BLaER1 treated with 17β-estradiol and CSF1 and Interleukin-3, amounts not matched to agents 10 nM and 100 nM (cell line): ENCODE measurements around the gene TRAPPC2L.

ENCODE experiments used
- H3K27ac ChIP-seq, 11 experiments: shearing (Covaris generic); formaldehyde crosslinking; 2 replicates each; pipeline ENCODE4 v1.8.1; 2022
- H3K27me3 ChIP-seq, 11 experiments: shearing (Covaris generic); formaldehyde crosslinking; 2 replicates each; pipeline ENCODE4 v1.8.1; 2022
- H3K36me3 ChIP-seq, 11 experiments: shearing (Covaris generic); formaldehyde crosslinking; 2 replicates each; pipeline ENCODE4 v1.8.1; 2022
- H3K4me1 ChIP-seq, 10 experiments: shearing (Covaris generic); formaldehyde crosslinking; 2 replicates each; pipeline ENCODE4 v1.8.1; 2022
- H3K4me2 ChIP-seq, 11 experiments: shearing (Covaris generic); formaldehyde crosslinking; 2 replicates each; pipeline ENCODE4 v1.8.1; 2022
- H3K4me3 ChIP-seq, 10 experiments: shearing (Covaris generic); formaldehyde crosslinking; 2 replicates each; pipeline ENCODE4 v1.8.1; 2022
- H3K9ac ChIP-seq, 11 experiments: shearing (Covaris generic); formaldehyde crosslinking; 2 replicates each; pipeline ENCODE4 v1.8.1; 2022
- H3K9me3 ChIP-seq, 11 experiments: shearing (Covaris generic); formaldehyde crosslinking; replicated peaks in 1 of 11; 2 replicates each; pipeline ENCODE4 v1.8.1; 2022
- H4K20me1 ChIP-seq, 11 experiments: shearing (Covaris generic); formaldehyde crosslinking; 2 replicates each; pipeline ENCODE4 v1.8.1; 2022
- Cebpa-rat ChIP-seq, 11 experiments: shearing (Covaris generic); IDR thresholded peaks; 2 replicates each; pipeline ENCODE4 v1.8.1; 2022

Gene TRAPPC2L

GRCh38 chr16:88867581-88868246 is 10.8 kb downstream of the TRAPPC2L start:
- Histone ChIP-seq H3K4me1 (peaks cover 16 to 82% (median 59%) of the 10 kb centered on the region in 10 experiments), H3K9me3 (no peaks in the 10 kb centered on the region), H3K36me3 (peaks cover 1 to 9% (median 4%) of the 10 kb centered on the region in 11 experiments; a peak in 16 of 22 replicates), H3K27me3 (peaks cover 25 to 41% (median 33%) of the 10 kb centered on the region in 11 experiments), H3K27ac (no peak overlapping the region), H3K4me2 (peak overlapping the region in 7 of 11 experiments; percentile 24 to 65 (median 58); a peak in 12 of 22 replicates), H4K20me1 (peaks cover 0 to 56% (median 13%) of the 10 kb centered on the region in 11 experiments; a peak in 12 of 22 replicates), H3K9ac (no peak overlapping the region), H3K4me3 (no peak overlapping the region)
- no peak for TF ChIP-seq Cebpa-rat (IDR thresholded peaks at IDR 0.05)

- no peak for TF ChIP-seq Cebpa-rat (IDR thresholded peaks at IDR 0.05)
- H4K20me1 ChIP-seq, result peaks cover 0 to 56% (median 15%) of the 10 kb centered on the region in 11 experiments; a peak in 12 of 22 replicates
- peaks cover 25 to 41% (median 33%) of the 10 kb centered on the region in 11 experiments for H3K27me3 ChIP-seq
- H3K4me2 ChIP-seq, result peak overlapping the region in 3 of 11 experiments; percentile 21 to 65 (median 55); a peak in 5 of 22 replicates
- H3K4me3 ChIP-seq, result no peak overlapping the region
- peaks cover 0 to 2% (median 0%) of the 10 kb centered on the region in 11 experiments; a peak in 1 of 22 replicates for H3K36me3 ChIP-seq
- no peaks in the 10 kb centered on the region for H3K9me3 ChIP-seq
- H3K4me1 ChIP-seq, result peaks cover 16 to 73% (median 49%) of the 10 kb centered on the region in 10 experiments
- H3K9ac ChIP-seq, result no peak overlapping the region
- no peak overlapping the region for H3K27ac ChIP-seq
These were observed 12.2 kb downstream of the TRAPPC2L start for GRCh38 chr16:88868974-88869672.

DNA sequence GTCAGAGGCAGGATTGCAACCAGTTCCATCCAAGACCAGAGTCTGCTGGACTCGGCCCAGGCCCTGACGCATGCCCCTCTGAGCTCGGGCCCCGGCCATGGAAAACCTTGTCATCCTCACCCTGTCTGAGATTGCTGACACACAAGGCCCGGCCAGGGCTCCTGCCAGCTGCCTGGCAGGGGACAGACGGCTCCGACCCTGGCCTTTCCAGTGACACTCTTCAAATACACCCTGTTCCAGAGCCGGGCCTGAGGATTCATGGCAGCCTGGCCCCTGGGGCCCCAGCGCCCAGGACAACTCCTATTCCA is 12.7 kb downstream of the TRAPPC2L start:
- Histone ChIP-seq H3K36me3 (peaks cover 0 to 6% (median 0%) of the 10 kb centered on the region in 11 experiments; a peak in 1 of 22 replicates), H3K9ac (no peak overlapping the region), H3K4me2 (0 out of 22 replicates have a peak overlapping the region, but pooled peaks of 1 of the 11 experiments have one; percentile 12), H4K20me1 (peaks cover 0 to 58% (median 17%) of the 10 kb centered on the region in 11 experiments; a peak in 12 of 22 replicates), H3K27me3 (peaks cover 25 to 41% (median 33%) of the 10 kb centered on the region in 11 experiments), H3K4me3 (no peak overlapping the region), H3K27ac (no peak overlapping the region), H3K9me3 (no peaks in the 10 kb centered on the region), H3K4me1 (peaks cover 16 to 68% (median 45%) of the 10 kb centered on the region in 10 experiments)
- TF ChIP-seq Cebpa-rat (IDR thresholded peaks at IDR 0.05), result no peak

- peaks cover 25 to 41% (median 33%) of the 10 kb centered on the region in 11 experiments for H3K27me3 ChIP-seq
- no peak overlapping the region; a peak in 1 of 20 replicates for H3K4me3 ChIP-seq
- peak overlapping the region; percentile 48 to 87 (median 69) for H3K4me2 ChIP-seq
- peaks cover 16 to 65% (median 39%) of the 10 kb centered on the region in 10 experiments for H3K4me1 ChIP-seq
- H3K9me3 ChIP-seq, result no peaks in the 10 kb centered on the region
- H3K36me3 ChIP-seq, result peaks cover 0 to 12% (median 3%) of the 10 kb centered on the region in 11 experiments; a peak in 7 of 22 replicates
- H3K27ac ChIP-seq, result no peak overlapping the region
- peaks cover 0 to 67% (median 17%) of the 10 kb centered on the region in 11 experiments; a peak in 12 of 22 replicates for H4K20me1 ChIP-seq
- no peak for TF ChIP-seq Cebpa-rat (IDR thresholded peaks at IDR 0.05)
- H3K9ac ChIP-seq, result peak overlapping the region in 5 of 11 experiments; percentile 14 to 54 (median 49); a peak in 8 of 22 replicates
These were observed 13.9 kb downstream of the TRAPPC2L start for GRCh38 chr16:88870608-88871348.

DNA sequence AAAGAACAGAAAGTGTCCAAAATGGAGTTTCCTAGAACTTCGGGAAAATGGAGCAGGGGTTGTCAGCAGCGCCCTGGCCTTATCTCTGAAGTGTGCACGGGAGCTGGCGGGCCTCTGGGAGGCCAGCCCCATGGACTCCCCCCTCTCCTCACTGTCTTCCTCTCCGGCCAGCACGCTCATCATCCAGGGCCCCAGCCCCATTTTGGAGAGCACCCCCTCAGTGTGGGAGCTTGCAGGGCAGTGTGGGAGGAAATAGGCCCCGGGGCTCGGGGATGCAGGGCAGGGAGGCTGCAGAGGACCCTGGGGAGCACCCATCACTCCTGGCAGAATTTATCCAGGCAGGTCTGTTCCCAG is 14.4 kb downstream of the TRAPPC2L start:
- no peak overlapping the region for H3K27ac ChIP-seq
- H3K4me1 ChIP-seq, result peaks cover 16 to 60% (median 34%) of the 10 kb centered on the region in 10 experiments
- H3K4me2 ChIP-seq, result peak overlapping the region; percentile 48 to 87 (median 69)
- H4K20me1 ChIP-seq, result peaks cover 0 to 66% (median 17%) of the 10 kb centered on the region in 11 experiments; a peak in 12 of 22 replicates
- no peaks in the 10 kb centered on the region for H3K9me3 ChIP-seq
- H3K27me3 ChIP-seq, result peaks cover 25 to 41% (median 33%) of the 10 kb centered on the region in 11 experiments
- no peak for TF ChIP-seq Cebpa-rat (IDR thresholded peaks at IDR 0.05)
- peak overlapping the region in 5 of 11 experiments; percentile 14 to 54 (median 26); a peak in 5 of 22 replicates for H3K9ac ChIP-seq
- H3K36me3 ChIP-seq, result peaks cover 0 to 18% (median 3%) of the 10 kb centered on the region in 11 experiments; a peak in 14 of 22 replicates
- no peak overlapping the region; a peak in 1 of 20 replicates for H3K4me3 ChIP-seq

DNA sequence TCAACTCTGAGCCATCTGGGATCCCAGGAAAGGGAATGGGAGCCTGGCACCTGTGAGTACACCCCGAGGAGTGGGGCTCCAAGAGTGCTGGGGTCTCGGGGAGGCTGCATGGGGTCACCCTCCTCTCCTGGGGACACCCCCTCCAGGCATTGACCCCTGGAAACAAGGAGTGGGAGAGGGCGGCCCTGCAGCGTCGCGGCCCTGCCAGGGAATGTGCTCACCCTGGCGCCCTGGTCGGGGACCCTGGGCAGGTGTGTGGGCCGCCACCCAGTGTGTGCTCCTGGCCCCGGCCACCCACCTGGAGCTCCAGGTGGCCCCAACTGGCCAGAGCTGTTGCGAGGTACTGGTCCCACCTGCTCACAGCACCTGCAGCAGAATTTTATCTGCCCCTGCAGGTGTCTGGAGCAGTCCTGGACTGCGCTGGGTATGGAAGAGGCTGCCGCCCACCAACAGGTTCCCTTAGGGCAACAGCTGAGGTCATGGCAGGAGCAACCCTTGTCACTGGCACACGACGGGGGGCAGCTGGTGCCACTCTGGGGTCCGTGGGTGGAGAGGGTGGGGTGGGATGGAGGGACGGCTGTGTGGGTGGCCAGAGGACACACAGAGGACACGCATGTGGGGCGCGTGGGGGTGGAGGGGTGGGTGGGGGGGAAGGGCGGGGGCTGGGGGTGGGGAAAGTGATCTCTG is 14.9 kb downstream of the TRAPPC2L start:
- Histone ChIP-seq H3K4me3 (no peak overlapping the region), H3K27me3 (peaks cover 25 to 41% (median 33%) of the 10 kb centered on the region in 11 experiments), H3K27ac (no peak overlapping the region), H3K36me3 (peaks cover 4 to 23% (median 8%) of the 10 kb centered on the region in 11 experiments; a peak in 17 of 22 replicates), H3K4me2 (peak overlapping the region; percentile 48 to 87 (median 69); a peak in 20 of 22 replicates), H3K9me3 (no peaks in the 10 kb centered on the region), H3K4me1 (peaks cover 16 to 54% (median 29%) of the 10 kb centered on the region in 10 experiments), H4K20me1 (peaks cover 0 to 66% (median 17%) of the 10 kb centered on the region in 11 experiments; a peak in 12 of 22 replicates), H3K9ac (peak overlapping the region in 4 of 11 experiments; percentile 14 to 54 (median 32); a peak in 4 of 22 replicates)
- no peak for TF ChIP-seq Cebpa-rat (IDR thresholded peaks at IDR 0.05)

DNA sequence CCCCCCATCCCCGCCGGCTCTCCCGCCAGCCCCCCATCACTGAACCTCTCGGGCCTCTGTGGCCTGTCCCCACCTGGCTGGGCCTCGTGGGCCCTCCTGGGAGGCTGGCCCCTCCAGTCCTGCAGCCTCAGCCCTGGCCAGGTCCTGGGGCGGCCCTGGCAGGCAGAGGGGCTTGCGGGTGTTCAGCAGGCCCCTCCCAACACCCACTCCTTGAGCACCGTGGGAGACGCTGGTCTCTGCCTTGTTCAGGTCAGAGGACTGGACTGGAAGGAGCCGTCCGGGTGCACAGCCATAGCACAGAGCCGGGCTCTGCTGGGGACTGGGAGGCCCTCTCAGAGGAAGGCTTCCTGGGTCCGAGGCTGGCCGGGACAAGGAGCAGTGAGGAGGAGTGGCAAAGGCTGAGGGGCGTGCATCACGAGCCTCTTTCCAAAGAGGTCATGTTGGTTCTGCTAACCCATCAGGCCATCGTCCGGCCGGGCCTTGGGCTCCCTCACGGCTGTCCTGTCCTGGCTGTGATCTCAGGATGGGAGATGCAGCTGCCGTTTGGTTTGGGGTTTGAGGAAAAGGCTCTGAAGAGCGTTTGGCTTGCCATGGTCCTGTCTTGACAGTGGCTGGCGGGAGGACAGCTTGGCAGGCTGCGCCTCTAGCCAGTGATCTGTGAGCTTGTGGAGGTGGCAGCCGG is 15.9 kb downstream of the TRAPPC2L start:
- peaks cover 0 to 71% (median 17%) of the 10 kb centered on the region in 11 experiments; a peak in 12 of 22 replicates for H4K20me1 ChIP-seq
- H3K27me3 ChIP-seq, result peaks cover 25 to 41% (median 33%) of the 10 kb centered on the region in 11 experiments
- H3K4me1 ChIP-seq, result peaks cover 16 to 50% (median 28%) of the 10 kb centered on the region in 10 experiments
- H3K4me3 ChIP-seq, result no peak overlapping the region
- H3K9me3 ChIP-seq, result no peaks in the 10 kb centered on the region
- no peak overlapping the region for H3K27ac ChIP-seq
- no peak overlapping the region for H3K4me2 ChIP-seq
- H3K36me3 ChIP-seq, result peaks cover 4 to 30% (median 11%) of the 10 kb centered on the region in 11 experiments; a peak in 17 of 22 replicates
- no peak overlapping the region for H3K9ac ChIP-seq
- no peak for TF ChIP-seq Cebpa-rat (IDR thresholded peaks at IDR 0.05)
